Keratinocyte (primary cell): ENCODE measurements around the gene TUT4. TPM values are rescaled to one million over a fixed set of nuclear protein-coding genes. Genes with fewer than 3 reads are reported as not detected.

ENCODE experiments used
- DNase-seq: peaks from one replicate; pipeline ENCODE4 v3.0.0-alpha.2; 2011; ENCODE audit warnings: low read depth, missing footprints, low spot score
- FAIRE-seq: peaks from 2 replicates; lab custom pipeline; 2011; peaks lifted over from hg19 to GRCh38; lab: Jason Lieb, UNC
- H2AFZ ChIP-seq: 2 replicates; pipeline ENCODE4 v1.6.0; 2012; ENCODE audit warnings: low read length, control low read depth, inconsistent platforms; ENCODE audit not compliant: control insufficient read depth
- H3K27ac ChIP-seq: 2 replicates; pipeline ENCODE4 v1.5.1; 2011; ENCODE audit warnings: low read length; ENCODE audit not compliant: control insufficient read depth, insufficient read depth
- H3K27me3 ChIP-seq: 3 replicates; pipeline ENCODE4 v1.6.0; 2011; ENCODE audit warnings: low read length; ENCODE audit not compliant: control insufficient read depth, insufficient read depth; ENCODE audit errors: extremely low read depth
- H3K36me3 ChIP-seq, 2 experiments: 2 replicates in 1 of 2; 3 replicates in 1 of 2; pipeline ENCODE4 v1.5.1; 2011; ENCODE audit warnings: low read length in 2 of 2, mild to moderate bottlenecking in 1 of 2; ENCODE audit not compliant: control insufficient read depth in 2 of 2, insufficient read depth in 2 of 2; ENCODE audit errors: extremely low read depth in 1 of 2
- H3K4me1 ChIP-seq: 3 replicates; pipeline ENCODE4 v1.5.1; 2011; ENCODE audit warnings: low read length; ENCODE audit not compliant: control insufficient read depth, insufficient read depth; ENCODE audit errors: extremely low read depth
- H3K4me2 ChIP-seq: 3 replicates; pipeline ENCODE4 v1.6.0; 2011; ENCODE audit warnings: low read depth, low read length; ENCODE audit not compliant: control insufficient read depth, insufficient read depth; ENCODE audit errors: extremely low read depth
- H3K4me3 ChIP-seq, 3 experiments: fragments of 200-600 bp in 1 of 3; sonication (generic) in 1 of 3; 2 replicates in 2 of 3; 3 replicates in 1 of 3; pipeline ENCODE4 v1.5.1; 2011 to 2016; ENCODE audit warnings: low read length in 3 of 3, mild to moderate bottlenecking in 3 of 3, control low read depth in 2 of 3, inconsistent platforms in 1 of 3, low read depth in 1 of 3, mixed read lengths in 1 of 3, mixed run types in 1 of 3, moderate library complexity in 1 of 3; ENCODE audit not compliant: control insufficient read depth in 2 of 3, insufficient read depth in 2 of 3; ENCODE audit errors: extremely low read depth in 1 of 3
- H3K79me2 ChIP-seq: 2 replicates; pipeline ENCODE4 v1.6.0; 2012; ENCODE audit warnings: low read length; ENCODE audit not compliant: control insufficient read depth, insufficient read depth
- H3K9ac ChIP-seq: 3 replicates; pipeline ENCODE4 v1.6.0; 2011; ENCODE audit warnings: low read length; ENCODE audit not compliant: control insufficient read depth, insufficient read depth; ENCODE audit errors: extremely low read depth
- H3K9me1 ChIP-seq: 3 replicates; pipeline ENCODE4 v1.6.0; 2011; ENCODE audit warnings: low read length; ENCODE audit not compliant: control insufficient read depth, insufficient read depth; ENCODE audit errors: extremely low read depth
- H3K9me3 ChIP-seq: 2 replicates; pipeline ENCODE4 v1.5.1; 2012; ENCODE audit warnings: low read depth, low read length; ENCODE audit not compliant: control insufficient read depth
- H4K20me1 ChIP-seq: 3 replicates; pipeline ENCODE4 v1.6.0; 2011; ENCODE audit warnings: low read length; ENCODE audit not compliant: control insufficient read depth, insufficient read depth; ENCODE audit errors: extremely low read depth
- CTCF ChIP-seq, 3 experiments: IDR thresholded peaks in 1 of 3; conservative IDR thresholded peaks in 1 of 3; optimal IDR thresholded peaks in 1 of 3; 2 replicates in 2 of 3; 3 replicates in 1 of 3; pipeline versions ENCODE3 to v1.5.1; 2011; ENCODE audit warnings: low read length in 3 of 3, mild to moderate bottlenecking in 3 of 3, moderate library complexity in 2 of 3, control low read depth in 1 of 3, inconsistent platforms in 1 of 3; ENCODE audit not compliant: insufficient read depth in 2 of 3; ENCODE audit errors: extremely low read depth in 1 of 3
- EZH2 ChIP-seq: IDR thresholded peaks from one replicate; pipeline ENCODE4 v1.6.1; 2012; ENCODE audit warnings: inconsistent platforms, mild to moderate bottlenecking, low read length, moderate library complexity
- dilution Hi-C: fragments of 300-500 bp; cut with MboI; formaldehyde crosslinking; loops from one replicate; pipeline ENCODE4 v1.7.0; 2020; ENCODE audit warnings: low sequenced_read_pairs; ENCODE audit not compliant: extremely low pct_ligation_motif_present
- polyA plus RNA-seq, 5 experiments: library from polyadenylated mRNA; depleted of rRNA in 3 of 5; stranded (reverse) in 3 of 5; stranded (forward) in 1 of 5; unstranded in 1 of 5; fragments of >200 nt; gene quantifications; 1 replicate in 1 of 5; 2 replicates in 3 of 5; 3 replicates in 1 of 5; pipeline versions ENCODE4 v1.2.1 to v1.2.3, GENCODE V29; 2011 to 2012; ENCODE audit warnings: missing spikeins in 2 of 5, low read depth in 1 of 5, low replicate concordance in 1 of 5

Gene TUT4
- polyA plus RNA-seq, 1 donor (not counting 4 experiments of a cell fraction or from before 2014, with no cell fraction given), result 27.5 TPM

GRCh38 chr1:52503706-52504105 is 49.2 kb downstream of the TUT4 start:
- Histone ChIP-seq H3K36me3 (no peaks in the 10 kb centered on the region), H3K27me3 (no peaks in the 10 kb centered on the region), H3K79me2 (no peaks in the 10 kb centered on the region), H3K4me3 (no peak overlapping the region), H2AFZ (no peak overlapping the region), H3K4me1 (no peaks in the 10 kb centered on the region), H3K9me3 (no peaks in the 10 kb centered on the region), H3K9ac (no peak overlapping the region), H3K27ac (no peak overlapping the region), H3K4me2 (no peak overlapping the region), H4K20me1 (no peaks in the 10 kb centered on the region), H3K9me1 (no peaks in the 10 kb centered on the region)
- TF ChIP-seq EZH2, result no peak
- no peak for TF ChIP-seq CTCF (optimal IDR thresholded peaks at IDR 0.05 in 1 of 3, IDR thresholded peaks at IDR 0.05 in 1 of 3, conservative IDR thresholded peaks at IDR 0.05 in 1 of 3; ENCODE audit: extremely low read depth in 1 of 3, insufficient read depth in 2 of 3, low read length in 3 of 3)
- no peak for DNase-seq
- dilution Hi-C loops, result no loop called here
- FAIRE-seq, result peak; percentile 9

GRCh38 chr1:52502789-52503188 is 50.1 kb downstream of the TUT4 start:
- Histone ChIP-seq H3K79me2 (no peaks in the 10 kb centered on the region), H4K20me1 (no peaks in the 10 kb centered on the region), H3K27ac (no peak overlapping the region), H3K4me1 (no peaks in the 10 kb centered on the region), H3K4me3 (no peak overlapping the region), H2AFZ (no peak overlapping the region), H3K9ac (no peak overlapping the region), H3K9me1 (no peaks in the 10 kb centered on the region), H3K27me3 (no peaks in the 10 kb centered on the region), H3K4me2 (no peak overlapping the region), H3K36me3 (no peaks in the 10 kb centered on the region), H3K9me3 (no peaks in the 10 kb centered on the region)
- DNase-seq (no peak), FAIRE-seq (no peak)
- no peak for TF ChIP-seq EZH2
- no peak for TF ChIP-seq CTCF (optimal IDR thresholded peaks at IDR 0.05 in 1 of 3, IDR thresholded peaks at IDR 0.05 in 1 of 3, conservative IDR thresholded peaks at IDR 0.05 in 1 of 3; ENCODE audit: extremely low read depth in 1 of 3, insufficient read depth in 2 of 3, low read length in 3 of 3)
- dilution Hi-C loops, result no loop called here
